NOMO-1 treated with dmso at 0.1 percent for 144 hours (cell line): ENCODE results near the gene RACGAP1.

Experiments
- DNase-seq: peaks from one replicate; lab custom pipeline; 2025; ENCODE audit not compliant: unreplicated experiment; lab: John Stamatoyannopoulos, UW

RACGAP1 gene

GRCh38 chr12:50025187-50026059 lies at the start of gene RACGAP1:
TSS of gene RACGAP1 (minus strand) at chr12:50025494. CDS start at chr12:50016715, 8,779 bp downstream.
- DNase-seq = peak; percentile 96

- no peak for DNase-seq
Observed at GRCh38 chr12:50073712-50074111, 48.4 kb upstream of the RACGAP1 start.

- no peak for DNase-seq
Observed at GRCh38 chr12:50073206-50073605, 47.9 kb upstream of the RACGAP1 start.

GRCh38 chr12:50072198-50072907 lies 47.1 kb upstream of the RACGAP1 start:
- DNase-seq = no peak

GRCh38 chr12:50070314-50071060 lies 45.2 kb upstream of the RACGAP1 start:
- DNase-seq = peak; percentile 47

- DNase-seq = no peak
Observed at GRCh38 chr12:50069539-50069938, 44.2 kb upstream of the RACGAP1 start.

- no peak for DNase-seq
Observed at GRCh38 chr12:50069069-50069468, 43.8 kb upstream of the RACGAP1 start.

GRCh38 chr12:50066402-50066801 lies 41.1 kb upstream of the RACGAP1 start:
- DNase-seq = no peak

GRCh38 chr12:50065726-50066310 lies 40.5 kb upstream of the RACGAP1 start:
- no peak for DNase-seq

- DNase-seq = no peak
Observed at GRCh38 chr12:50062728-50063460, 37.6 kb upstream of the RACGAP1 start.

- DNase-seq = no peak
Observed at GRCh38 chr12:50061946-50062686, 36.8 kb upstream of the RACGAP1 start.

- DNase-seq = no peak
Observed at GRCh38 chr12:50061171-50061570, 35.9 kb upstream of the RACGAP1 start.

GRCh38 chr12:50060120-50060468 lies 34.8 kb upstream of the RACGAP1 start:
- no peak for DNase-seq

- DNase-seq = no peak
Observed at GRCh38 chr12:50059440-50060119, 34.3 kb upstream of the RACGAP1 start.

- DNase-seq = no peak
Observed at GRCh38 chr12:50058743-50059312, 33.5 kb upstream of the RACGAP1 start.

- no peak for DNase-seq
Observed at GRCh38 chr12:50057896-50058670, 32.8 kb upstream of the RACGAP1 start.

GRCh38 chr12:50057000-50057841 lies 31.9 kb upstream of the RACGAP1 start, which contains the start of gene ASIC1:
TSS of gene ASIC1 (plus strand) at chr12:50057596. CDS start at chr12:50058767, 1,171 bp downstream.
- peak; percentile 24 for DNase-seq
